Hepatocyte (in vitro differentiated cells): ENCODE results near the gene FIS1.

Experiments
- CTCF ChIP-seq: fragments of 200-600 bp; sonication (generic); IDR thresholded peaks from 2 replicates; pipeline ENCODE4 v1.5.1; 2016; ENCODE audit warnings: antibody characterized with exemption, mild to moderate bottlenecking; ENCODE audit not compliant: poor library complexity
- EZH2 ChIP-seq: fragments of 200-600 bp; sonication (generic); IDR thresholded peaks from 2 replicates; pipeline ENCODE4 v1.6.1; 2016; ENCODE audit warnings: antibody characterized with exemption, mild to moderate bottlenecking, borderline replicate concordance

DNA sequence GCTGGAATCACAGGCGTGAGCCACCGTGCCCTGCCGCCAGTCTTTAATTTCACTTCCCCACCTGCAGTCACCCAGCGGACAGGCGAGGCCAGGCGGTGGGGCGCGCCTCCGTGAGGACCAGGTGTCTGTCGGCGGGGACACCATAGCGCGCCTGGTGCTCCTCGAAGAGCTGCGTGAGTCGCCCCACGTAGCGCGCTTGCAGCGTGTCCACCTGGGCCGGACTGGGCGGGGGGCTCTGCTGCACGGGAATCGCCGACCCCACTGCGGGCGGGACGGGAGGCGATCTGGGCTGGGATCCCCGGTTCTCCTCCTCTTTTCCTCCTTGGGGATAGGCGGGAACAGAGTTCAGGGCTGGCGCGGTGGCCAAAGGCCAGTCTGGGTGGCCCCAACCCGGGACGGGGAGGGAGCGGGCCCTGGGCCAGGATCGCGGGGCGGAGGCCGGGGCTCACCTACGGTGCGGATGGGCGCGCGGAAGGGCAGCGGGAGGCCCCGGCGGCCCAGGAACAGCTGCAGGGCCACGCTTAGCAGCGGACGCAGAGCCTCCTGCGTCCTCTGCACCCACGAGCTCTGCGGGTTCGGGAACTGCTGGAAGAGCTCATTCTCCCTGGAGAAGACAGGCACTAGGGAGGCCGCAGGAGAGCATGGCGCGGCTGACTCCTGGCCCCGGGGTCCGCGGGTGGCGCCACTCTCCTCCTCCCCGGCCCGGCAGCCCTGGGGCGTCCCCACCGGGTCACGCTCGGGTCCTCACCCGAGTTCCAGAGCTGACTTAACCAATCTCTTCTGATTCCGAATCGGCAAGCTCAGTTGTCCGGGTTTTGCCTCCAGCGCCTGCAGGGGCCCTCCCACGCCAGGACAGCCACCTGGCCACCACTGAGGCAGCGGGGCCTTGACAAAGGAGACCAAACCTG lies 42.9 kb downstream of the FIS1 start:
- TF ChIP-seq CTCF = no peak
- no peak for TF ChIP-seq EZH2
